Kidney (tissue), 14 donors: ENCODE measurements around the gene CDCA3. TPM values are rescaled to one million over a fixed set of nuclear protein-coding genes. Genes with fewer than 3 reads are reported as not detected.
A peak's percentile ranks its signal among the peaks of the same experiment; 100 is the strongest.

Experiments used
- DNase-seq, 5 donors: peaks; one replicate each; pipeline ENCODE4 v3.0.0-alpha.2; 2013 to 2020
- FAIRE-seq: peaks from 2 replicates; lab custom pipeline; 2012; peaks lifted over from hg19 to GRCh38; lab: Jason Lieb, UNC
- H3K27ac ChIP-seq, 2 donors: one replicate each; pipeline ENCODE4 v1.7.0; 2013; ENCODE audit warnings: low read depth in 2 of 2, low read length in 2 of 2, inconsistent platforms in 1 of 2
- H3K27me3 ChIP-seq: one replicate; pipeline ENCODE4 v1.7.1; 2013; ENCODE audit warnings: low read length, inconsistent platforms; ENCODE audit not compliant: control insufficient read depth, insufficient read depth
- H3K36me3 ChIP-seq, 3 donors: one replicate each; pipeline versions ENCODE4 v1.7.0 to v1.7.1; 2013; ENCODE audit warnings: low read length in 3 of 3, control low read depth in 1 of 3, inconsistent platforms in 1 of 3; ENCODE audit not compliant: insufficient read depth in 3 of 3, control insufficient read depth in 2 of 3
- H3K4me1 ChIP-seq, 3 donors: one replicate each; pipeline versions ENCODE4 v1.7.0 to v1.7.1; 2013; ENCODE audit warnings: low read length in 3 of 3, inconsistent platforms in 1 of 3, low read depth in 1 of 3; ENCODE audit not compliant: control insufficient read depth in 2 of 3, insufficient read depth in 2 of 3
- H3K4me3 ChIP-seq, 3 donors: one replicate each; pipeline versions ENCODE4 v1.7.0 to v1.8.1; 2013; ENCODE audit warnings: low read length in 3 of 3, control low read depth in 1 of 3, inconsistent platforms in 1 of 3
- H3K9ac ChIP-seq, 3 donors: one replicate each; pipeline versions ENCODE4 v1.7.0 to v1.7.1; 2013; ENCODE audit warnings: low read length in 3 of 3, control low read depth in 1 of 3, inconsistent platforms in 1 of 3
- H3K9me3 ChIP-seq, 3 donors: one replicate each; pipeline versions ENCODE4 v1.7.0 to v1.7.1; 2013; ENCODE audit warnings: low read length in 3 of 3, control low read depth in 1 of 3, inconsistent platforms in 1 of 3; ENCODE audit not compliant: control insufficient read depth in 2 of 3, insufficient read depth in 1 of 3
- CTCF ChIP-seq: IDR thresholded peaks from 3 replicates; pipeline ENCODE4 v1.5.1; 2012; ENCODE audit warnings: mild to moderate bottlenecking, moderate library complexity, borderline replicate concordance; ENCODE audit not compliant: insufficient read depth; ENCODE audit errors: extremely low read depth
- intact Hi-C: fragments of 100-400 bp; cut with DNase I; formaldehyde crosslinking; loops from one replicate; pipeline ENCODE4 v1.11.1; 2022
- polyA plus RNA-seq: library from polyadenylated mRNA; stranded (reverse); fragments of 350-450 nt; fragmentation: Illumina TruSeq; extraction: RNeasy Lipid Tissue Mini Kit (QIAGEN cat#74804); gene quantifications from one replicate; pipeline ENCODE4 v1.2.3, GENCODE V29; 2014; ENCODE audit warnings: low read depth, low replicate concordance; ENCODE audit not compliant: insufficient read depth
- total RNA-seq: library from RNA; stranded (reverse); fragmentation: NEBNext Ultra II Directional; extraction: Animal tissue kit (Norgen Biotek cat#: 25700); gene quantifications from one replicate; pipeline ENCODE4 v1.2.1, GENCODE V29; 2021
- donor health status: control.
- donor health status: control.
- donor health status: control.
- donor health status: control.
- donor health status: control.
- donor health status: DM: yes; HTN: yes; CAD: no.
- donor health status: Normal renal cell carcinoma (clear cell type).

Gene CDCA3
- total and polyA plus RNA-seq, 2 donors from 2014 or later: 1.3 to 2.1 TPM

- no peaks in the 10 kb centered on the region for H3K27me3 ChIP-seq
- no peak for TF ChIP-seq CTCF
- H3K9ac ChIP-seq: no peak overlapping the region
- FAIRE-seq (no peak), DNase-seq (peak in 3 of 5 donors; percentile 51 to 79 (median 52))
- no peaks in the 10 kb centered on the region for H3K9me3 ChIP-seq
- no peak overlapping the region for H3K27ac ChIP-seq
- peaks cover 0 to 22% (median 3%) of the 10 kb centered on the region in 3 donors for H3K4me1 ChIP-seq
- H3K36me3 ChIP-seq: no peaks in the 10 kb centered on the region
- intact Hi-C loops: loop anchor here (10.0 kb wide), 1 partner anchor 69 kb away; the partner anchor contains the start of gene MLF2
- no peak overlapping the region for H3K4me3 ChIP-seq
These were observed 27.7 kb downstream of the CDCA3 start for GRCh38 chr12:6823182-6824084.

GRCh38 chr12:6822426-6823135, 28.5 kb downstream of the CDCA3 start:
- H3K27ac ChIP-seq: no peak overlapping the region
- TF ChIP-seq CTCF: no peak
- H3K9ac ChIP-seq: no peak overlapping the region
- no peaks in the 10 kb centered on the region for H3K27me3 ChIP-seq
- intact Hi-C loops: loop anchor here (10.0 kb wide), 1 partner anchor 68 kb away; the partner anchor contains the start of gene MLF2
- FAIRE-seq (no peak), DNase-seq (no peak)
- H3K36me3 ChIP-seq: peaks cover 0 to 2% (median 0%) of the 10 kb centered on the region in 3 donors
- H3K9me3 ChIP-seq: peaks cover 0 to 2% (median 0%) of the 10 kb centered on the region in 3 donors
- peak overlapping the region in 1 of 3 donors; percentile 32 for H3K4me3 ChIP-seq
- H3K4me1 ChIP-seq: peaks cover 0 to 19% (median 7%) of the 10 kb centered on the region in 3 donors

GRCh38 chr12:6821591-6822425, 29.3 kb downstream of the CDCA3 start, which contains the start of gene GPR162:
TSS of gene GPR162 (plus strand) at chr12:6821821. CDS start at chr12:6823899, 2,078 bp downstream.
- intact Hi-C loops: loop anchor here (10.0 kb wide), 1 partner anchor 67 kb away; the partner anchor contains the start of gene MLF2
- peak; percentile 90 to 95 (median 95) for DNase-seq
- peak within 1 kb of the TSS in 2 of 3 donors; percentile 26 to 44 for H3K9ac ChIP-seq
- TF ChIP-seq CTCF: no peak
- H3K4me1 ChIP-seq: peaks cover 0 to 14% (median 8%) of the 10 kb centered on the region in 3 donors
- no peak within 1 kb of the TSS for H3K27ac ChIP-seq
- FAIRE-seq: no peak
- H3K4me3 ChIP-seq: peak within 1 kb of the TSS in 2 of 3 donors; percentile 32 to 57
- H3K36me3 ChIP-seq: peaks cover 0 to 3% (median 0%) of the 10 kb centered on the region in 3 donors
- no peaks in the 10 kb centered on the region for H3K27me3 ChIP-seq
- H3K9me3 ChIP-seq: peaks cover 0 to 2% (median 0%) of the 10 kb centered on the region in 3 donors
